Activated CD8-positive, alpha-beta memory T cell treated with anti-CD3 and anti-CD28 coated beads, Interleukin-2, amount 50 U/mL, for 1 hour (primary cell): ENCODE results near the gene COPS8.

Experiments
- DNase-seq: peaks from one replicate; pipeline ENCODE4 v3.0.0-alpha.2; 2020; ENCODE audit errors: extremely low read depth

COPS8 gene

DNA sequence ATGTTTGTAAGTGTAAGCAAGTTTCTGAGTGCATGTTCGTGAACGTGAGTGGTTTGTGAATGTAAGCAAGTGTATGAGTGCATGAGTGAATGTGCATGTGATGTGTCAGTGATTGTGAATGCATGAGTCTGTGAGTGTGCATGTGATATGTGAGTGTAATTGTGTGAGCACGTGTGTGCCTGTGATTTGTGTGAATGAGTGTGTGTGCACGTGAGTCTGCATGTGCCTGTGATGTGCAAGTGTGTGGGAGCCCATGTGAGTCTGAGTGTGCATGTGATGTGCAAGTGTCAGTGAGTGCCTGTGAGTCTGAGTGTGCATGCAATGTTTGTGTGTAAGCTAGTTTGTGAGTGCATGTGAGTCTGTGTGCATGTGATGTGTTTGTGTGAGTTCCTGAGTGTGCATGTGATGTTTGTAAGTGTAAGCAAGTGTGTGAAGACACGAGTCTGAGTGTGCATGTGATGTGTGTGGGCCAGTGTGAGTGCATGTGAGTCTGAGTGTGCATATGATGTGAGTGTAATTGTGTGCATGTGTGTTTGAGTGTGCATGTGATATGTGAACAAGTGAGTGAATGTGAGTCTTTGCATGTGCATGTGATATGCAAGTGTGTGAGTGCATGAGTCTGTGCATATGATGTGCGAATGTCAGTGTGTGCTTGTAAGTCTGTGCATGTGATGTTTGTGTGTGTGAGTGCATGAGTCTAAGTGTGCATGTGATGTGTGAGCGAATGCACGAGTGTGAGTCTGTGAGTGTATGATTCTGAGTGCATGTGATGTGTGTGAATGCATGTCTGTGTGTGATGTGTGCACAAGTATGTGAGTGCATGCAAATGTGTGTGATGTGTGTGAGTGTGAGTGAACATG is 45.1 kb downstream of the COPS8 start:
- DNase-seq = no peak

DNA sequence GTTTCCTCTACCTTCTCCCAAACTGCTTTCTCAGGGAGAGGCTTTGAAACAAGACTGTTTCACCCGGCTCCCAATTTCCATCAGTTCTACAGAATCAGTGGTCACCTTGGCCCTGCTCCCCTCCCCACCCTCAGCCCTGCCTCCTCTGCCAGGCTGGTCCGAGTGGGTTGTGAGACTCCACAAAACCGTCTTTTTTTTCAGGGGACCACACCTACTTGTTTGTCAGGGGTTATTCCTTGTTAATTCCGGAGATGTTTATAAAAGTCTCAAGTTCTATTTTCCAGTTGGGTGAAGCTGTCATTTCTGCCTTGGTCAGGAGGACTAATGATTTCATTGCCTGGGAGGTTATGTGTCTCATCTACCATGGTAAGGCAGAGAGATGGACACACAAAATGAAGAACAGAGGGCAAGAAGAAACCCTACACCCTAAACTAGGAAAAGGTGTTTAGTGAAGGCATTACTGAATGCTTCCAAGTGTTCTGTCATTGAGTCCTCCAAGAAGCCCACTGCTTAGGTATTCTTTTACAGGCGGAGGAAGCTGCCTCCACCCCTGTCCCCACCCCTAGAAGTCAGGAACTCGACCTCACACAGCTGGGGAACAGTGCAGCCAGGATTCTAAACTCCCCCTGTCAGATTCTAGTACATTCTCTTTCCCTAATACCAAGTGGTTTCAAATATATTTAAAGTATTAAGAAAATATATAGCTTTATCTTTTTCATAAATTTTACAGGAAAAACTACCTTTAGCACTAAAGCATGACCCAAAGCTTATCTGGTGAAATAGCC is 46.3 kb downstream of the COPS8 start:
- no peak for DNase-seq

DNA sequence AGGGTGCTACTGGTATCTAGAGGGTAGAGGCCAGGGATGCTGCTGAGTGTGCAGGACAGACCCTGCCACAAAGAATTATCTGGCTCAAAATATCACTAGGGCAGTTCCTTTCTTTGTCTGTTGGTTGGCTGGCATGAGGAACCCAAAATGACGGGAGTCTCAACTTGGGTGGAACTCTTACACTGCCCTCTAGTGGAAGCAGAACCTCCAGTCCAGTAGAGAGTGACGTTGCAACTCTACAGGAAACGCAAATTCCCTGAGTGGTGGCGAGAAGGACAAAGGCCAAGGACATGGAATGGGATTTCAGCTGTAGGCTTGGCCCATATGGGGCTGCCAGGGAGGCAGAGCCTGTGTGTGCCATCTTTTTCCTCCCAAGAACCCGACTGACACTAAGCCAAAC is 47.1 kb downstream of the COPS8 start:
- DNase-seq = no peak

DNA sequence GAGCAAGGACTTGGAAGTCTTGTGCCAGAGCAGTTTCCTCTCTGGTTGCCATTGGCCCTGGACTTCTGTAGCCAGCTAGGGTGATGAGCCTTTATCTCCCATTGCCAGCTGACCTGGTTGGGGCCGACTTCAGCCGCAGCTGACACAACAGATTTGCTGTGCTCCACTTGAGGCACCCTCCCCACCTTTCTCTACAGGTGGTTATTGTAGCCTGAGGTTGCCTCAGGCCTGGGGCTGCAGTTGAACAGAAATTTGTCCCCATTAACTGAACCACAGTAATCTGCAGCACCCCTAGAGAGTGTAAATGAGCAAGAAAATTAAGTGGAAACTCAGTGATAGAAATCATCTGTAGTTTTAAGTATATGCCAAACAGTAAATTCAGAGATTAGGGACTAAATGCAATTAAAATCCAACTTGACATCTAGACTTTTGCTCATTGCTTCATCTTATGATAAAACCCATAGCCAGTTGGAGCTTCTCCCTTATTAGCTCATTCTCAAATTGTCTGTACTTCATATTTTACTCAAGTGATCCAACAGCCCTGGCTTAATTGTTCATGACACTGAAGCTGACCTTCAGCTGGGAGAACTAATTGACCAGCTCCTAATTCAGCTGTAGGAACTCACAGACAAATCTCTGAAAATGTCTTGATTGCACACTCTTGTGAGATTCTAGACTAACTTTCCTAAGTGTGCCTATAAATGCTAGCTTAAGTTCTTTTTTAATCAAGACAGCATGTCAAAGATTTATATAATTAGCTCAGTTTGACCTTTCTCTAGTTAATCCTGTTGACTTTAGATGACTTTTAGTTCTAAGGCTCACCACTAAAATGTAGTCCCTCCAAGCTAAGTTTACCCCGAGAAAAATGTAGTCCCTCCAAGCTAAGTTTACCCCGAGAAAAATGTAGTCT is 48.9 kb downstream of the COPS8 start:
- no peak for DNase-seq

DNA sequence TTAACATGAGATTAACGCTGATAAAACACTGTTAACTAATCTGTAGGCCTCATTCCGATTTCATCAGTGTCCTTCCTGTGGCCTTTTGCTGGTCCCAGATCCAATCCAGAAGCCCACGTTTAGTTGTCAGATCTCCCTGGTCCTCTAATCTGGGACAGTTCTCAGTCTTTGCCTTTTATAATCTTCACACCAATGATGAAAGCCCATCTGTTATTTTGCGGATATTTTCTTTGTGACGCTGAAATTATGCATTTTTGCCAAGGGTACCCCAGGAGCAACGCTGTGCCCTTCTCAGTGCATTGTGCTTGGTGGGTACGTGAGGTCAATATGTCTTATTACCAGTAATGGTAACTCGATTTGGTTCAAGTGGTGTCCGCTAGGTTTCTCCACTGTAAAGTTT is 51.1 kb downstream of the COPS8 start:
- DNase-seq = no peak

DNA sequence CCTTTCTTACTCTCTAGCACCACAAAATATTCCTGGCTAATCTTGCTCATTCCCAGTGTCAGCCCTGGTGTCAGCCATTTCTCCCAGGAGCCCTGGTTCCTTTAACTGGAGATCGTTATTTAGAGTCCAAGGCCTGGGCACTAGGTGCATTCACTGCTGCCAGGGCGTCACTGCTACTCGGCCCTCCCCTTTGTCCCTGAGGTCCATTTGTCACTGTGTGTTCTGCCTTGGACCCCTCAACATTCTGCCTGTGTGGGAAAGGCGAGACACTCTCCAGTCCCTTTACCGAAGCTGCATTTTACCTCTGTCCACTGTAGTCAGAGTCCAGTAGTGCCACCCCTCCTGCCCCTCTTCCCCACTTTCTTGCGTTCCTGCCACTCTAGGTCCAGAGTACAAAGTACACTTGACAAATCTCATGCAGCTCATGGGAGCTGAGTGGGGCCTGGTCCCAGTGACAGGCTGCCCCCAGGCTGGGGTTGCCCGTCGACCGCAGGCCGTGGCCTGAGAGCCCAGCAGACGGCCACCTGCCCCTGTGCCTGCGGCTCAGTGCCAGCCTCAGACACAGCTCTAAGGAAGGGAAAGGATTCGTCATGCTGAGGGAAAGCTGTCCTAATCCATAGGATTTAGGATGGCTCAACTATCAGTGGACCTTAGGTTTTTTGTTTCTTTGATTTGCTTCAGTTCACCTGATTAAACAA is 52.1 kb downstream of the COPS8 start:
- no peak for DNase-seq

DNA sequence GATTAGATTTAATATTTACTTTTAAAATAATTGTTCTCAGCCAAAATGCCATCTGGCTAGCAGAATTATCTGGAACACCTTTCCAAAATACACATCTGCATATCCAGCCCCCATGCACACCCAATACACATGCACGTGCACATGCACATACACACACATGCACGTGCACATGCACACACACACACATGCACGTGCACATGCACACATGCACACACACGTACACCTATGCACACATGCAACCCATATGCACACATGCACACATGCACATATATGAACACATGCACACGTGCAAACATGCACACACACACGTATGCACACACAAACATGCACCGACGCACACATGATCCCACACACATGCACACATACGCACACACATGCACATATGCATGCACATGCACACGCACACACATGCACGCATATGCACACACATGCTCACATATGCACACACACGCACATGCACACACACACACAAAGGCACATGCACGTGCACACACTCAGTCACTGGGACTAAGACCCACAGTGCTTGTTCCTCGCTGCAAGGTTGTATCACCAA is 53.5 kb downstream of the COPS8 start:
- no peak for DNase-seq

DNA sequence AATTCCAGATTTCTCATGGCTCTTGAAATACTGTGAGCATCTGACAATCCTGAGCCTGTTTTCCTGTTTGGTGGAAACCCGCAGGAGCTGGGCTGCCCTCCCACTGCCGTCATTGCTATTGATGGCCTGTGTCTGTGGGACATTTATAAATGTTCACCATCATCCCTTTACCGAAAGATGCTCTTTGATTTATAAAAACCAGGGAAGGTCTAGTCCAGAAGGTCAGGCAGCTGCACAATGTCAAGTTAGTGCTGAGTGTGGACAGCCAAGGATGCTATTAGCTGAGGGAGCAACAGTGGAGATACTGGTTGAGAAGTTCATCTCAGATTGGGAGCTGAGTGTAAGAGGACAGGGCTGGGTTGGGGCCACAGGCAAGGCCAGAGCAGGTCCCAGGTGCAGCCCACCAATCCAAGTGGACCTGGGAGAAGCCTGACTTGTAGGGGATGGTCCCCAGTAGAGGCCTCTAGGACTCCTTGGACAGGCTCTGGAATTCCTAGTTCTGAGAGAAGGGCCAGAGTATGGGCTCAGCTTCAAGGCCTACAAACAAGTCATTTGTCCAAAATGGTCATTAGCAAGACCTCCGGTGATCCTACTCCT is 55.1 kb downstream of the COPS8 start:
- DNase-seq = no peak

DNA sequence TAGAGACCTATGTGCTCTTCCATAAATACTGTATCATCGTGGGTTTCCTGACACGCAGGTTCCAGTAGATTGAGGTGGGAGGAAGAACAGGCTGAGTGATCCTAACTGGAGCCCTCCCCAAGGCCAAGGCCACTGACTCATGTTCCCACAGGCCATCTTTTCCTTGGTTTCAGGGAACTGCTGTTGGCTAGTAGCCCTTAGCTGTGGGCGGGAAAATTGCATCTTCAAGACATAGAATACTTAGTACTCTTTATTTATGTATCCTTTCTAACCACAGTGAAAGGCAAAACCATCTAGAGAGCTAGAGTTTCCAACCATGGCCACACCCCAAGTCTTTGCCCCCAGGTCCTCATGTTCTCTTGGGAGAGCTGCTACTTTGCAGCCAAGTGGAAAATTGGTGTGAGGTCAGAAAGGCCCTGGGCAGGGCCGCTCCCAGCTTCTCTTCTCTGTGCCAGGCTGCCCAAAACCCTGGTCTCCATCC is 55.9 kb downstream of the COPS8 start:
- no peak for DNase-seq

DNA sequence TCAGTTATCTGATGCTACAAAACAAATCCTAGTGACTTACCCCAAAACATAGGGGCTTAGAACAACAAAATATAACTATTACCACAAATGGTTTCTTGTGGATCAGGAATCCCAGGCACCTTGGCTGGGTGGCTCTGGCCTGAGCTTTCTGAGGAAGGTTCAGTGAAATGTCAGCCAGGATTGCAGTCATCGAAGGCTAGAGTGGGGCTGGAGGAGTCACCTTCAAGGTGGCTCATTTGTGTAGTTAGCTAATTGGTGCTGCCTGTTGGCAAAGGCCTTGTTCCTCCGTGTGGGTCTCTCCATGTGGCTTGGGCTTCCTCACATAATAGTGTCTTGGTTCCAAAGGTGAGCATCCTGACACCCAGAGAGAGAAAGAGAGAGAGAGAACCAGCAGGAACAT is 57.4 kb downstream of the COPS8 start:
- no peak for DNase-seq

DNA sequence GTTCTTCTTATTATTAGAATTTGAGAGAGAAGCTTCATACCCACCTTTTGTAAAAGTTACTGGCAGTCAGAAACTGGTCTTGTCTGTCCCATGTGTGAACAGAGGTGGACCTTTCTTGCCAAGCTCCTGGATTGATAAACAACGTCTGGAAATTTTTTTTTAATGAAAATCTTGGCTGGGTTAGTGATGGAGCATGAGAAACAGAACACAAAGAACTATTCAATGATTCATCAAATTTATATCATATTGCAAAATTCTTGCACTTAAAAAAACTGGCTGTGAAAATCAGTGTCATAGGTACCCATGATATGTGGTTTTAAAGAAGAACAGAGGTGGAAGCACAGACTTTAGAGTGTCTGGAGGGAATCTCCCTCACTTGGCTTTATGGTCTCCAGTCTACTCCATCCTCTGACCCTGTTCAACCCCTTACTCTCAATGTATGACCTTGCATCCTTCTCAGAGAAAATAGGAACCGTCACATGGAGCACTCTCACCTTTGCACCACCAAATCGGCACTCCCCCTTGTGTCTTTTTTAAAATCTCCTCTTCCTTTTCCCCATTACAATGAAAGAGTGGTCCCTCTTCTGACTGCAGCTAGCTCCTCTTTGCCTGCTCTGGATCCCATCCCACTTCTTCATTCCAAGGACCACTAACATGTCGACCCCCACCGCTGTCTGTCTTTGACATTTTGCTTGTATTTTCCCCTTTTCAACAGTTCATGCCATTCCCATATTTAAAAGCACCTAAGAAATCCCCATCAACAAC is 58.2 kb downstream of the COPS8 start:
- no peak for DNase-seq

DNA sequence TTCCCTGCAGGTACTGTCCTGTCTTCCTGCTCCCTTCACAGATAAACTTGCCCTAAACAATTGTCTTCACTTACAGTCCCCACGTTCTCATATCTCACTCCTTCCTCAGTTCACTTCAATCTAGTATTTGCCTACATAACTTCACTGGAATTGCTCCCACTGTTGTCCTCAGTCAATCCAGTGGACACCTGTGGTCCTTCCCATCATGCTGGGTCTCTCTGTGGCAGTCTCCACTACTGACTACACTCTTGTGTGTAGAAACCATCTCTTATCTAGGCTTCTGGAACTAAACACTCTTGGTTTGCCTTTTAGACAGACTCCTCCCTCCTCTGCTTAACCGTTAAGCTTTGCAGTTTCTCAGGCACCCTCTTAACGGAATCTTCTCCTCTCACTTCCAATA is 58.8 kb downstream of the COPS8 start:
- DNase-seq = no peak

DNA sequence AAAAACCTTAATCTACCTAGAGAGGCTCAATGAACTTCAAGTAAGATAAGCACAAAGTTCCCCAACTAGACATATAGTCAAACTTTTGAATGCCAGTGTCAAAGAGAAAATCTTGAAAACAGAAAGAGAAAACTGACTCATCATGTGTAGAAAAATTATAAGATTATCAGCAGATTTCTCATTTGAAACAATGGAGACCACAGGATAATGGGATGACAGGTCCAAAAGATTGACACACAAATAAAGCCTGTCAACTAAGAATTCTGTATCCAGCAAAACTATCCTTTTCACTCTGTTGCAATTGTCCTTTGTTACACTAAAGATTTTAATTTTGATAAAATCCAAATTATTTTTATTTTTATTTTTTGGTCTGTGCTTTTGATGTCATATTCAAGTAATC is 61.6 kb downstream of the COPS8 start:
- no peak for DNase-seq

DNA sequence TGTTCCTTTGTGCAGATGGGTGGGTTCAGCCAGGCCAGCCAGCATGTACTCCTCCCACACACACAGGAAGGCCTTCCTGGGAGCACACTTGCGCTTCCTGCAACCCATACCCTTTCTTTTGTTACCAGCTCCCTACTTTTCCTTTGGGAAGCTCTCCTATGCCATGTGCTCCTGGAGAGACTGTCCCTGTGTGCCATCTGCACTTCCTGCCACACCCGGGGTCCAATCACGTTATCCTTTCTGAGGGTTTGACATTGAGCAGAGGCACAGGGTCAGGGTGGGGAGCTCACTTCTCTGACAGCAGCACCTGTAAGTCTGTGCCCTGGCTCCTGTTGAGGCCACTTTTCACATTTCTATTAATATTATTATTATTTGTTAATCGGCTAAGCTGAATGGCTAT is 62.9 kb downstream of the COPS8 start:
- DNase-seq = no peak

DNA sequence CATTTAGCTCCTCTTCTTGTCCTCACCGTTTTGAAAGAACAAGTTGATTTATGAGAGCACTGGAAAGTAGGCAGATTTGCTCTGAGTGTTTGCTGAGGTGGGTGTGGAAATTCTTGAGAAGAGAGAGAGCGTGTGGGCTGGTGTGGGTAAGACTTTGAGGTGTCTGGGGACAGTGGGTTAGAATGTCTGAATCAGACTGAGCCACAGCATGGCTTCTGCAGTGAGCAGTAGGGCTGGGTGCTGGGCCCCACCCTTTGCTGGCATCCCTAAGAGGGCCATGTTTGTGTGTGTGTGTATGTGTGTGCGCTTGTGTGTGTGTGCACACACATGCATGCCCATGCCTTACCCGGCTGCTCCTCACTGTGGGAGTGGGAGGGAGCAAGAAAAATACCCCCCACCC is 63.7 kb downstream of the COPS8 start:
- no peak for DNase-seq
